Skeletal muscle satellite cell (primary cell): ENCODE results near the gene ATP1A4. TPM values are rescaled to one million over a fixed set of nuclear protein-coding genes. Genes with fewer than 3 reads are reported as not detected.
"Not testable (repeated sequence)": the region's sequence is repeated elsewhere in the genome, so short reads cannot be mapped to it uniquely, and the experiment has no call there.

Experiments
- H3K27me3 ChIP-seq: 2 replicates; pipeline ENCODE4 v1.7.0; 2013; ENCODE audit warnings: low read length; ENCODE audit not compliant: control insufficient read depth, insufficient read depth
- H3K36me3 ChIP-seq: 2 replicates; pipeline ENCODE4 v1.7.0; 2013; ENCODE audit warnings: mild to moderate bottlenecking, control low read depth, low read length; ENCODE audit not compliant: insufficient read depth
- H3K4me1 ChIP-seq: 2 replicates; pipeline ENCODE4 v1.7.0; 2013; ENCODE audit warnings: low read length; ENCODE audit not compliant: control insufficient read depth, insufficient read depth
- H3K4me2 ChIP-seq: 2 replicates; pipeline ENCODE4 v1.7.0; 2013; ENCODE audit warnings: mild to moderate bottlenecking, low read length
- H3K4me3 ChIP-seq: 2 replicates; pipeline ENCODE4 v1.7.0; 2013; ENCODE audit warnings: low read length
- H3K9ac ChIP-seq: 2 replicates; pipeline ENCODE4 v1.7.0; 2013; ENCODE audit warnings: mild to moderate bottlenecking, low read depth, low read length, moderate library complexity
- H3K9me3 ChIP-seq: replicated peaks from 2 replicates; pipeline ENCODE4 v1.7.0; 2013; ENCODE audit warnings: mild to moderate bottlenecking, control low read depth, low read length
- total RNA-seq: library from RNA; depleted of rRNA; stranded (reverse); fragments of >200 nt; gene quantifications from 2 replicates; pipeline ENCODE4 v1.2.3, GENCODE V29; 2012; rRNA removed

Gene ATP1A4
- total RNA-seq: not detected in 2 replicates

DNA sequence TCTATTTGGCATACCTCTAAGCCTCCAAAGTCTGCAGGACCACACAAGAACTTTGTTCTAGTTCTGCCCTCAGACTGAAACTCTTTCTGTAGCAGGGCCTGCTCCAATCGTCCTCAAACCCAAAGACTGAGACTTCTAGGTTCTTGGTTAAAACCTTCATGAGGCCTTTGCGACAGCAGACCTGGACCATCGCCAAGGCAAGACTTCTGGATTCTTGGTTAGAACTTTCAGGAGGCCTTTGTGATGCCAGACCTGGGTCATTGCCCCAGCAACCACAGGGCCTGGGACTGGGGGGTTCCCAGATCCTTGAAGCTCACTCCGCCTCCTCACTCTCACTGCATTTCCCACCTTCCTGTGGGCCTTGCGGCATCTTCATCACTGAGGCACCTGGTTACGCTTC lies at the start of gene ATP1A4:
ATP1A4 (plus strand) TSS at position 301 of the 400 bp plus-strand sequence. CDS start 438 bp downstream, outside the sequence.
- no peaks in the 10 kb centered on the region for H3K36me3 ChIP-seq
- H3K27me3 ChIP-seq: peaks cover 6% of the 10 kb centered on the region
- H3K4me3 ChIP-seq: no peak within 1 kb of the TSS
- peaks cover 8% of the 10 kb centered on the region for H3K4me1 ChIP-seq
- H3K9me3 ChIP-seq: no peaks in the 10 kb centered on the region
- no peak within 1 kb of the TSS for H3K9ac ChIP-seq
- no peak within 1 kb of the TSS for H3K4me2 ChIP-seq

DNA sequence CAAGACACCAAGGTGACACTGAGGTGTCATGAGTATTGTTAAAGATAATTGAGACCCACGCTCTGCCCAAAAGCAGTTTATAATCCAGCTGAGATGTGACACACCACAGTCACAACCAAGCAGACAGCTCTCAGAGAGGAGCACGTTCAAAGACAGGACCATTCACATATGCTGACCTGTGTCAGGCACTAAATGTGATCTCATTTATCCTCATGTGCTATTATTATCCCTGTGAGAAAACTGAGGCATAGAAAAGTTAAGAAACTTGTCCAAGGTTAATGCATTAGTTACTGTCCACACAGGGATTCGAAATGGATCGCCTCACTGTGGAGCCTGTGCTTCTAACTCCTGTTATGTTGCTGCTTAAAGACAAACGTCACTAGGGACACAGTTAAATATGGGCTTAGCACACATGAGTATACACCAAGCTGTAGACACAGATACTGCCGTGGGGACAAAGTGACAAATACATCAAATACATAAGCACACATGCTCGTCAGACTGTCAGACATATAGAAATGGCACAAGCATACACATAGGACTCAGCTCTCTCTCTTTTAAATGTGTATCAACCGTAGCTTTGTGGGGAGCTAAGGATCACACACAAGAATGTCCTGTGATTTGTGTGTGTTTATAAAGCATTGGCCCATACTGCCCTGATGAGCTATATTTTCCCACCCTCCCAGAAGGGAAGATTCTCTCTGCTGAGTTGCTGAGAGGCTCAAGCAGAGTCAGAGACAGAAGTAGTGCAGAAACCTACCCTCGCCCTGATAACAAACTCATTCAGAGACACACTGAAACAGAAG lies 49.5 kb upstream of the ATP1A4 start:
- Histone ChIP-seq H3K4me2 (no peak overlapping the region), H3K4me3 (no peak overlapping the region), H3K9me3 (no peaks in the 10 kb centered on the region), H3K4me1 (peaks cover 35% of the 10 kb centered on the region), H3K27me3 (peaks cover 31% of the 10 kb centered on the region), H3K9ac (no peak overlapping the region), H3K36me3 (no peaks in the 10 kb centered on the region)

DNA sequence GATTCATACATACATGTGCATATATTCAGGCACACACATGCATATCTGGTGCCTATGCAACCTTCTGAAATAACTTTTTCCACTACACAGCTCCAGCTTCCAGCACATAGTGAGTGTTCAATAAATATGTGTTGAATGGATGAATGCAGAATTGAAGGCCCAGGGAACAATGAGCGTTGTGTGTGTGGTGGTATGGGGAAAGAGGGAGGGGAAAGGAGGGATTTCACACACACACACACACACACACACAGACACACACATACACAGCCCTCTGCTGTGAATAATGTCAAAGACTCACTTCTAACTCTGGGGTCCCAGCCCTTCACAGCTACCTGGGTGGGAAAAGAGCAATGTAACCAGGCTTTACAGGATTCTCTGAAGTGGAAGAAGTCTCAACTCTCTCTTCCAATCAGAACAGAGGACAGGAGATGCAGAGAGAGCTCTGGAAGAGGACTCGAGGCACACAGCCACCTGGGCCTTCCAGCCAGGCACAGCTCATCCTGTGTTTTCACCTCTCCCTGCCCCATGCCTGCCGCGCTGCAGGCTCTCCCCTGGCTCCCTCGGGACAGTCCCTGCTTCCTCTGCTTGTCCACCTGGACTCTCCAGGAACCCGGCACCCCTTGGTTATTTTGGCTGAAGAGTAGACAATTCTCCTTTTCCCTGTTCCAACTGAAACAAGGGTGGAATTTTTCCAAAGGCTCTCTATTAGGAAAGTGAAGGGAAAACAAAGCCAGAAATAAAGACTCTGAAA lies 47.6 kb upstream of the ATP1A4 start:
- Histone ChIP-seq H3K36me3 (no peaks in the 10 kb centered on the region), H3K4me2 (no peak overlapping the region), H3K4me3 (no peak overlapping the region), H3K9me3 (no peaks in the 10 kb centered on the region), H3K9ac (no peak overlapping the region), H3K4me1 (peaks cover 23% of the 10 kb centered on the region), H3K27me3 (peaks cover 41% of the 10 kb centered on the region)

DNA sequence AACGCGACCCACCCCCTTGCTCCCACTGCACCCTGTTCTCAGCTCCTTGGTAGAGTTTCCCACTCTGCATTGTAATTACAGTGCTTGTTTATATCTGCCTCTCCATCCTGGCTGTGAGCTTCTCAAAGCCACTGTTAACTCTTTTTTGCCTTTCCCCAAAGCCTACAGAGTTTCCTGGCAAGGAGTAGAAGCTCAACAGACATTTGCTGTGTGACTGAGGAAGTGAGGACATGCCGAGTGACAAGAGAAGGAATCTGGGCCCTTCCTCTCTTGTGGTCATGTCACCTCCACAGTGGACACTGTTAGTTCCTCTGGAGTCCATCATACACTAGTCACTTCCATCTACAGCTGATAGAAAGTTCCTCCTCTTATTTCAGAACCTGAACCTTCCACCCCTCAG lies 46.9 kb upstream of the ATP1A4 start:
- Histone ChIP-seq H3K27me3 (peaks cover 46% of the 10 kb centered on the region), H3K9me3 (no peaks in the 10 kb centered on the region), H3K4me1 (peaks cover 18% of the 10 kb centered on the region), H3K4me3 (no peak overlapping the region), H3K4me2 (no peak overlapping the region), H3K36me3 (no peaks in the 10 kb centered on the region), H3K9ac (no peak overlapping the region)

DNA sequence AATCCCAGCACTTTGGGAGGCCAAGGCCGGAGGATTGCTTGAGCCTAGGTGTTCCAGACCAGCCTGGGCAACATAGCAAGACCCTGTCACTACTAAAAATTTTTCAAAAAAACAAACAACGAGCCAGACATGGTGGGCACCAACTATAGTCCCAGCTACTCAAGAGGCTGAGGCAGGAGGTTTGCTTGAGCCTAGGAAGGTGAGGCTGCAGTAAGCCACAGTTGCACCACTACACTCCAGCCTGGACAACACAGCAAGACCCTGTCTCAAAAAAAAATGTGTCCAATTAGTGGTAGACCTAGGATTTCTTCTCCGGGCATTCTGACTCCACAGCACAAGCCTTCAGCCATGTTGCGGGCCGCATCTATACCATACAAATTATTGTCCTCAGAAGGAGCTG lies 46.2 kb upstream of the ATP1A4 start:
- Histone ChIP-seq H3K4me3 (no peak overlapping the region), H3K4me2 (no peak overlapping the region), H3K36me3 (no peaks in the 10 kb centered on the region), H3K9me3 (no peaks in the 10 kb centered on the region), H3K27me3 (peaks cover 53% of the 10 kb centered on the region), H3K9ac (no peak overlapping the region), H3K4me1 (peaks cover 18% of the 10 kb centered on the region)

DNA sequence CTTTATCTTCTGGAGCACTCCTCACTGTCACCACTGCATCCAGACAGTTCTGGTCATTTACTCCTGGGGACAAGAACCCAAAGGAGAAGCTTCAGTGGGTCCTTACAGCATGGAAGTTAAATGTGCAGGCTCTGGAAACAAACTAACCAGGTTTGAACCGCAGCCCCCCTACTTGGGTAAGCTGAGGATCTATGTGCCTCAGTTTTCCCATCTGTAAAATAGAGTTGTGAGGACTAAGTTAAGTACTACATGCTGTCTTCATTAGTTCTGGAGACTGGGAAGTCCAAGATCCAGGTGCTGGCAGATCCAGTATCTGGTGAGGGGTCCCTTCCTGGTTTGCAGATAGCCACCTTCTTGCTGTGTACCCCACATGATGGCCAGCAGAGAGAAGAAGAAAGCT lies 43.9 kb upstream of the ATP1A4 start:
- no peak overlapping the region for H3K9ac ChIP-seq
- H3K27me3 ChIP-seq: peaks cover 59% of the 10 kb centered on the region
- H3K4me2 ChIP-seq: no peak overlapping the region
- no peaks in the 10 kb centered on the region for H3K36me3 ChIP-seq
- H3K9me3 ChIP-seq: no peaks in the 10 kb centered on the region
- no peak overlapping the region for H3K4me3 ChIP-seq
- H3K4me1 ChIP-seq: peaks cover 9% of the 10 kb centered on the region

DNA sequence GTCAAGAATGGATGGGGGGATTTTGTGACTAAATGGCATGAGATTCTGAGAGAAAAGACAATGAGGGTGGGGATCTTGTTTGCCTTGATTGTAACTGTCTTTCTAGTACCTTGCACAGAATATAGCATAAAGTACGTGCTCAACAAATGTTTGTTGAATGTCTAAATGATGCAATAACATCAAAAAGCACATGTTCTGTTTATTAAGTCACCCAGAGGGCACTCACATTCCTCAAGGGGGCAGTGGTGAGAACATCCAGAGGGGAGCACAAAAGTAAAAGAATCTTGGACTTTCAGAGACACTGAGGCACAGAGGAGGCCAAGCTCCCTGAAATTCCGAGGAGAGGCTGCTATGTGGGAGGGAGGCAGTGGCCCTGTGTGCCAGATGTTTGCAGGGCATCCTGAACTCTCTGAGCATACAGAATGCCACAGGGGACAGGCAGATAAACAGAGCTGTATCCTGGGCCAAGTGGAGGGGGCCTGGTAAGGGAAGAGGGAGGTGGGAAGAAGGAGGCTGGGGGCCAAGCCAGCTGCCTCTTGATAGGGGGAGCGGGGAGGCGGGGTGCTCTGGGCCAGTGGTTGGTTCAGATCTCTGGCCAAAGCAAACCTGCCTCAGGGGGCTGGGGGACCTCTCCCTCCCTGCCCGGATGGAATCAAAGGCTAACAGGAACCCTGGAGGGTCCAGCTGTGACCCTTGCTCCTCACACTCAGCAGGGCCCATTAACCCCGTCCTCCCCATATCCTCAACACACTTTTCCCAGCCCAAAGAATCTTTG lies 42.3 kb upstream of the ATP1A4 start:
- no peaks in the 10 kb centered on the region for H3K4me1 ChIP-seq
- no peaks in the 10 kb centered on the region for H3K9me3 ChIP-seq
- H3K4me3 ChIP-seq: no peak overlapping the region
- peaks cover 59% of the 10 kb centered on the region for H3K27me3 ChIP-seq
- H3K4me2 ChIP-seq: no peak overlapping the region
- no peaks in the 10 kb centered on the region for H3K36me3 ChIP-seq
- no peak overlapping the region for H3K9ac ChIP-seq

DNA sequence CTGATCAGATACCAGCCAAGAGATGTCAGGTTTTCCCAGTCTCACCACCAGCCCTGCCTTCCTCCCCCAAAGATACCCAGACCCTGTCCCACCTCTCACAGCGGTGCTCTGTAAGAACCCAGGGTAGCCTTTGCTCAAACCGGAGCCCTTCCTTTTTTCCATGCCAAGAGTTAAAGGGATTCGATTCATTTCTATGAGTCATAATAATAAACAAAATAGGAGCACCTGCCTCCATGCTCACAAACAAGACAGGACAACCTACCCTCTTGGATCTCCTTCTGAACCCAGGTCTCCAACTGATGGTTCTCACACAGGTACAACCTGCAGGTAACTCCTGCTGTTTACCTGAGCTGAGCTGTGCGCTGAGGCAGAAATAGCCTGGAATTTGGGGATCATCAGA lies 41.7 kb upstream of the ATP1A4 start:
- H3K9me3 ChIP-seq: no peaks in the 10 kb centered on the region
- H3K9ac ChIP-seq: no peak overlapping the region
- H3K4me3 ChIP-seq: no peak overlapping the region
- no peaks in the 10 kb centered on the region for H3K36me3 ChIP-seq
- H3K4me1 ChIP-seq: no peaks in the 10 kb centered on the region
- H3K27me3 ChIP-seq: peaks cover 65% of the 10 kb centered on the region
- H3K4me2 ChIP-seq: no peak overlapping the region

DNA sequence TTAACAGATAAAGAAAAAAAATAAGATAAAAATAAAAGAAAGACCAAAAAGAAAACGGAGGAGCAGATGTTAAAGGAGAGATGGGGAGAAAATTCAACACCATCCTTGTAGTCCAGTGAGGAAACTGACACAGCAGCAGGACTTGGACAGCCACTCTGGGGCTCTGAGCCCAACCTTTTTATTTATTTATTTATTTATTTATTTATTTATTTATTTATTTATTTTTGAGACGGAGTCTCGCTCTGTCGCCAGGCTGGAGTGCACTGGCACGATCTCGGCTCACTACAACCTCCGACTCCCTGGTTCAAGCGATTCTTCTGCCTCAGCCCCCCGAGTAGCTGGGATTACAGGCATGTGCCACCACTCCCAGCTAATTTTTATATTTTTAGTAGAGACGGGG lies 39.9 kb upstream of the ATP1A4 start:
- not testable (repeated sequence) for H3K4me1 ChIP-seq, H3K36me3 ChIP-seq, H3K9me3 ChIP-seq, H3K9ac ChIP-seq, H3K4me2 ChIP-seq, H3K4me3 ChIP-seq
- H3K27me3 ChIP-seq: peaks cover 67% of the 10 kb centered on the region

DNA sequence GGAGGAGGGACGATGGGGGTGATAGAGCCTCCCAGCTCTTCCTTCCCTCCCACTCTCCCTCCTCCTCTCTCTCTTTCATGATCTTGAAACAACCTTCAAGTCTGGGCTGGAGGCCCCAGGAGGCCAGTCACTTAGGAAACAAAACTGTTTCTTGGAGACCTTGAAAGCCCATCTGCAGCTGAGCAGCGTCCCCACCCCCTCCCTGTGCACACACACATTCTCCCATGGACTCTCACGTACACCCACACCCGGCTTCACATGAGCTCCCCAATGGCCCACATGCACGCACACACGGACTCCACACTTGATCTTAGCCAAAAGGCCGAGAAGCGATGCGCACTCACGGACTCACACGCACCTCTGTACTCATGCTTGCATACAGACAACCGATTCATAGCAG lies 39.0 kb upstream of the ATP1A4 start:
- no peak overlapping the region for H3K4me2 ChIP-seq
- H3K4me1 ChIP-seq: peaks cover 3% of the 10 kb centered on the region
- H3K9me3 ChIP-seq: no peaks in the 10 kb centered on the region
- H3K27me3 ChIP-seq: peaks cover 69% of the 10 kb centered on the region
- H3K36me3 ChIP-seq: no peaks in the 10 kb centered on the region
- no peak overlapping the region for H3K4me3 ChIP-seq
- H3K9ac ChIP-seq: no peak overlapping the region

DNA sequence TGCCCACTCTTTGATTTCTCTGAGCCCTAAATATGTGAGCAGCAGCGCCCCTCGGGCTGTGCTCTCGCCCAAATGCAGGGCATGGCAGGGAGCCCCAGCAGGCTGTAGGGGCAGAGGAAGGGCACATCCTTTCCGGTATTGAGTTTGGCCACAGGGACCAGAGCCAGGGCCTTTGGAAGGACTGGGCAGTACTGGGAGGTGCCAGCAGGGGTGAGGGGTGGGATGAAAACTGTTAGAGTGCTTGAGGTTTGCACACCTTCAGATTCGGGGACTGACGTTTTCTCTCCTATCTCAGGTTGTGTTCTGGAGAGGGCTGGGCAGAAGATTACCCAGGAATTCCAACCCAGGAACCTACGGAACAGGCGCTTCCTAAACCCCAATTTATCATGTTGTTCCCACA lies 38.0 kb upstream of the ATP1A4 start:
- no peak overlapping the region for H3K4me3 ChIP-seq
- H3K4me1 ChIP-seq: peaks cover 6% of the 10 kb centered on the region
- H3K4me2 ChIP-seq: no peak overlapping the region
- no peaks in the 10 kb centered on the region for H3K9me3 ChIP-seq
- H3K27me3 ChIP-seq: peaks cover 74% of the 10 kb centered on the region
- no peak overlapping the region for H3K9ac ChIP-seq
- no peaks in the 10 kb centered on the region for H3K36me3 ChIP-seq
